Measurements from ENCODE around the gene PTPRM. TPM values are rescaled to one million over a fixed set of nuclear protein-coding genes. Genes with fewer than 3 reads are reported as not detected.

Gene PTPRM
- total and polyA plus RNA-seq, 4 donors = 118 to 160 (median 122) TPM

DNA sequence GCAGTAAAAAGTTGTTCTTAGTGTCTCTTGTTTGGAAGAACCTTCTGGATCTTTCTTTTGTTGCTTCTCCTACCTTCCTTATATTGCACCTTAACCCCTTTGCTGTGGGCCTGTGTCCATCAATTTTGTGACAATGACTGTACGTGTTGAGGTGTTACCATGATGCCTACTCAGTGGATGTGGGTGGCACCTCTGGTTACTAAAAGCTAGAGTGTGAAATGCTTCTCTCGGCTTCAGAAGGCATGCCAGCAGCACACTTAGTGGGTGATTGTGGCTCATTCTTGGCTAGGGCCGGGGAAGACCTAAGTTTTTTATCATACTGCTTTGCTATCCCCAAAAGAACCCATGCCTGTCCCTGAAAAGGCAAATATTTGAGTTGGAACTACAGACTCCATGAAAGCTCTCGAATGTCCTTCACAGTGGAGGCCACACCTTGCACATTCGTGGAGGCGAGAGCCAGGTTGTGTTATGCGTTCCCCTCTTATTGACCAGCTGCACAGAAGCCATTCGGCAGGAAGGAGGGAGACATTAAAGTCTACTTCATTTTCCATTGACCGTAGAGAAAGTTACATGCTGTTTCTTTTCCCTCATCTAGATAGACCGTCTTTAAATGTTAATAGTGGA lies 528.9 kb downstream of the PTPRM start:
- no peak for DNase-seq (ENCODE audit: low read depth in 4 of 6, low spot score in 6 of 6)
- WGBS (ENCODE audit: insufficient coverage) = 93% methylated on average over 7 of the region's 10 CpGs
- H3K27me3 ChIP-seq (ENCODE audit: control insufficient read depth, insufficient read depth, low read length) = no peaks in the 10 kb centered on the region
- no peak overlapping the region for H3K27ac ChIP-seq (ENCODE audit: low read depth, low read length)
- peaks cover 3% of the 10 kb centered on the region for H3K4me1 ChIP-seq (ENCODE audit: control insufficient read depth, insufficient read depth, low read length)
- no peaks in the 10 kb centered on the region for H3K36me3 ChIP-seq (ENCODE audit: control insufficient read depth, insufficient read depth, low read length)
- no peak overlapping the region for H3K4me3 ChIP-seq (ENCODE audit: low read depth, low read length)
- H3K9me3 ChIP-seq (ENCODE audit: control insufficient read depth, insufficient read depth, low read length) = no peaks in the 10 kb centered on the region

DNA sequence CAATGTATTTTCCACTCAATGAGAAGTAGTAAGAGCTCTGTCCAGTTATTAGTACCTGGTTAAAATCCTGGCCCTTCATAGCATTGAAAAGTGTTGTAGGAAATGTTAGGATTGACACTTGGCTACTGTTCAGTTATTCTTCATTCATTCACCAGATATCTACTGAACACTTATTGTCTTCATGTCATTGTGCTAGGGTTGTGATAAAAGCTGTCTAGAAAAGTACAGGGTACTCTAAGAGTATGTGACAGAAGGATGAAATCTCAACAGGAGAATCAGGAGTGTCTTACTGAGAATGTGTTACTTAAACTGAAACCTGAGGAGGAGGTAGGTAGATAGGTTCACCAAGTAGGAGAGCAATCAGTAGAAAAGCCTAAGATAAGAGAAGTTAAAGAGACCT lies 530.3 kb downstream of the PTPRM start:
- Histone ChIP-seq H3K36me3 (ENCODE audit: control insufficient read depth, insufficient read depth, low read length) (no peaks in the 10 kb centered on the region), H3K27ac (ENCODE audit: low read depth, low read length) (no peak overlapping the region), H3K27me3 (ENCODE audit: control insufficient read depth, insufficient read depth, low read length) (no peaks in the 10 kb centered on the region), H3K9me3 (ENCODE audit: control insufficient read depth, insufficient read depth, low read length) (peaks cover under 1% of the 10 kb centered on the region), H3K4me1 (ENCODE audit: control insufficient read depth, insufficient read depth, low read length) (peaks cover 3% of the 10 kb centered on the region), H3K4me3 (ENCODE audit: low read depth, low read length) (no peak overlapping the region)
- no peak for DNase-seq (ENCODE audit: low read depth in 4 of 6, low spot score in 6 of 6)

DNA sequence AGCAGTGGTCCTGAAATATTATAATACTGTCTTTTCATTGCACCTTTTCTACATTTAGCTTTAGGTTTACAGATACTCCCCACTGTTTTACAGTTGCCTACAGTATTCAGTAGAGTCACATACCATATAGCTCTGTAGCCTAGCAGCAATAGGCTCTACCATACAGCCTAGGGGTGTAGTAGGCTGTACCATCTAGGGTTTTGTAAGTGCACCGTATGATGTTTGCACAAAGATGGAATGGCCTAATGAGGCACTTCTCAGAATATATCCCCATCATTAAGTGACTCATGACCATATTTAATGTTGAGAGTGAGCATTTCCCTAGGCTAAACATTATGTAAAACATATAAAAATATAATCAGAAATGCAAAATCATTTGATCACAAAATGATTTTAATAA lies 530.8 kb downstream of the PTPRM start:
- no peak overlapping the region for H3K27ac ChIP-seq (ENCODE audit: low read depth, low read length)
- H3K36me3 ChIP-seq (ENCODE audit: control insufficient read depth, insufficient read depth, low read length) = no peaks in the 10 kb centered on the region
- H3K9me3 ChIP-seq (ENCODE audit: control insufficient read depth, insufficient read depth, low read length) = peaks cover 2% of the 10 kb centered on the region
- no peaks in the 10 kb centered on the region for H3K27me3 ChIP-seq (ENCODE audit: control insufficient read depth, insufficient read depth, low read length)
- H3K4me3 ChIP-seq (ENCODE audit: low read depth, low read length) = no peak overlapping the region
- H3K4me1 ChIP-seq (ENCODE audit: control insufficient read depth, insufficient read depth, low read length) = peaks cover 3% of the 10 kb centered on the region
- DNase-seq (ENCODE audit: low read depth in 4 of 6, low spot score in 6 of 6) = peak in 1 of 6 donors; percentile 69
- WGBS (ENCODE audit: insufficient coverage) = no CpG with 5 or more reads among the region's 1 CpG

GRCh38 chr18:8106603-8107002 lies 539.5 kb downstream of the PTPRM start:
- no peak for DNase-seq (ENCODE audit: low read depth in 4 of 6, low spot score in 6 of 6)
- H3K4me1 ChIP-seq (ENCODE audit: control insufficient read depth, insufficient read depth, low read length) = no peaks in the 10 kb centered on the region

DNA sequence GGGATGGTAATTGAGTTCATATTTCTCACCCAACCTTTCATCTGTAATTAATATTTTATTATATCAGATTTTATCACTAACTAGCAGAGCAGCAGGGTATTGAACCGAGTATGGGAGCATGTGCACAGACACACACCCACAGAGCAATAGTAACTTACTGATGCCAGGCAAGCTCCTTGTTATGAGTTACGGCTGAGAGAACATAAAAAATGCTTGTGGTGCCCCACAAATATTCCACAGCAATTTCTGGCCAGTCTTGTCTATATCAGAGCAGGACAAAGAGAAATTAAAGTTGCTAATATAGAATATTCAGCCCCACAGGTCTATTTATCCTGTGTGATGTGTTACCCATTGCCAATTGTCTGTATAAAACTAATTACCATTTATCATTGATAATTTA lies 540.3 kb downstream of the PTPRM start:
- Histone ChIP-seq H3K4me3 (ENCODE audit: low read depth, low read length) (no peak overlapping the region), H3K4me1 (ENCODE audit: control insufficient read depth, insufficient read depth, low read length) (no peaks in the 10 kb centered on the region), H3K9me3 (ENCODE audit: control insufficient read depth, insufficient read depth, low read length) (peaks cover 4% of the 10 kb centered on the region), H3K27me3 (ENCODE audit: control insufficient read depth, insufficient read depth, low read length) (no peaks in the 10 kb centered on the region), H3K36me3 (ENCODE audit: control insufficient read depth, insufficient read depth, low read length) (no peaks in the 10 kb centered on the region), H3K27ac (ENCODE audit: low read depth, low read length) (no peak overlapping the region)
- DNase-seq (ENCODE audit: low read depth in 4 of 6, low spot score in 6 of 6) = no peak
- no CpG with 5 or more reads among the region's 2 CpGs for WGBS (ENCODE audit: insufficient coverage)

More at GRCh38 chr18:8106603-8107002, 539.5 kb downstream of the PTPRM start:
- Histone ChIP-seq H3K27me3 (ENCODE audit: control insufficient read depth, insufficient read depth, low read length) (no peaks in the 10 kb centered on the region), H3K27ac (ENCODE audit: low read depth, low read length) (no peak overlapping the region), H3K9me3 (ENCODE audit: control insufficient read depth, insufficient read depth, low read length) (peaks cover 5% of the 10 kb centered on the region), H3K4me3 (ENCODE audit: low read depth, low read length) (no peak overlapping the region), H3K36me3 (ENCODE audit: control insufficient read depth, insufficient read depth, low read length) (no peaks in the 10 kb centered on the region)
- WGBS (ENCODE audit: insufficient coverage) = 100% methylated on average over 1 of the region's 4 CpGs

DNA sequence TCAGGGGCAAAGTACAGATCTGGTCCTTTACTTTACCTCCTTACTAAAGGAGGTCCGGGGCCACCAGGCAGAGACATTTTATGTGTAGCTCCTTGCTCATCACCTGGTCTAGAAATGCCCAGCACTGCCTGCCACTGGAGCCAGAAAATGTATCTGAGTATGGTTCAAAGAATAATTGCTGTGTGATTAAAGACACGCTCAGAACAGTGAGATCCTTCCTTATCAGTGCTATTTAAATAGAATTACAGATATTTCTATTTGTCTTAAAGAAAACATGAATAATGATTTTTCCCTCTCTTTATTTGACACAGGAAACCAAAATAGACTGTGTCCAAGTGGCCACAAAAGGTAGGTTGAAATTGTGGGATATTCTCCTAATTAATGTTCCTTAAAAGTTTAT lies 547.4 kb downstream of the PTPRM start:
- no CpG with 5 or more reads among the region's 2 CpGs for WGBS (ENCODE audit: insufficient coverage)
- no peak for DNase-seq (ENCODE audit: low read depth in 4 of 6, low spot score in 6 of 6)
- no peak overlapping the region for H3K27ac ChIP-seq (ENCODE audit: low read depth, low read length)
- H3K9me3 ChIP-seq (ENCODE audit: control insufficient read depth, insufficient read depth, low read length) = no peaks in the 10 kb centered on the region
- H3K27me3 ChIP-seq (ENCODE audit: control insufficient read depth, insufficient read depth, low read length) = no peaks in the 10 kb centered on the region
- no peak overlapping the region for H3K4me3 ChIP-seq (ENCODE audit: low read depth, low read length)
- H3K4me1 ChIP-seq (ENCODE audit: control insufficient read depth, insufficient read depth, low read length) = no peaks in the 10 kb centered on the region
- H3K36me3 ChIP-seq (ENCODE audit: control insufficient read depth, insufficient read depth, low read length) = no peaks in the 10 kb centered on the region

DNA sequence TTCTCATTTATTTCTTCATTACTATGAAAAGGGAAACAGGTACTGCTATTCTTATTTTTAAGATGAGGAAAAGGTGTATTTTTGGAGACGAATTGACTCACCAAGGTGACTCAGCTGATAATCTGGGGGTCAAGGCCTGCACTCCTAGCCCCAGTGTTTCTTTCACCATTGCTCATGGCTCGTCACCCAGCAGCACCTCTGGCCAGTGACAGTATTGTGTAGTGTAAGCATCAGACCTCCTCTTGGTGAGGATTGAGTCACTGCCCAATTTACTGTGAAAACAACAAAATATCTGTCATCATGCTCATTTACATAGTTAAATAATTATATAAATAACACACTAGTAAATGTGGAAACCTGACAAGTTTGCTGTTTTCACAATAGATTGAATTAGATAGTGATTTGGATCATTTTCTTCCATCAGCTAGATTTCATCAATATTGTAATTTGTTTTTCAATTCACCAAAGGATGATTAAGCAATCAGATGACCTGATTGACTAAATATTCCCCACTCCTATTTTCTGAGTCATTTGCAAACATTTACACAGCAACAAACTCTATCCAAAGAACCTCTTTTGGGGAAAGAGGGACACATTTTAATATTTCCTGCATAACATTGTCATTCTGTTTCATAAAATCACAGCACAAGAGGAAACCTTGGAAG lies 549.4 kb downstream of the PTPRM start:
- no peak overlapping the region for H3K27ac ChIP-seq (ENCODE audit: low read depth, low read length)
- no peaks in the 10 kb centered on the region for H3K36me3 ChIP-seq (ENCODE audit: control insufficient read depth, insufficient read depth, low read length)
- DNase-seq (ENCODE audit: low read depth in 4 of 6, low spot score in 6 of 6) = no peak
- H3K9me3 ChIP-seq (ENCODE audit: control insufficient read depth, insufficient read depth, low read length) = no peaks in the 10 kb centered on the region
- H3K4me1 ChIP-seq (ENCODE audit: control insufficient read depth, insufficient read depth, low read length) = no peaks in the 10 kb centered on the region
- no peak overlapping the region for H3K4me3 ChIP-seq (ENCODE audit: low read depth, low read length)
- WGBS (ENCODE audit: insufficient coverage) = 80% methylated on average over 1 of the region's 2 CpGs
- H3K27me3 ChIP-seq (ENCODE audit: control insufficient read depth, insufficient read depth, low read length) = no peaks in the 10 kb centered on the region

DNA sequence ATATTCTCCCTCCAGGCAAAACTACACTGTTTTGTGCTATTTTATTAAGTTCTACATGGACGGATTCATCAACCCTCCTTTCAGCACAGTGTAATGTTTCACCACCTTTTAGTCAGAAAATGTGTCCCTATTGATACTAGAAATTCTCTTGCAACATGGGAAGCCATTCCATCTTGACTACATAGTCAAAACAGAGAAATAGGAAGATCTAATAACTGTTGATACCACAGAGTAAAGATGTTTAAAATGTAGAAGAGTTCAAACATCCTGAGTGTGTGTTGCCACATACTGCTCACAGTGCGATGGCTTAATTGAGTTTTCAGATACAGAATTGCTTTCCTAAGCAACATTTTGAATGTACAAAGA lies 549.9 kb downstream of the PTPRM start:
- DNase-seq (ENCODE audit: low read depth in 4 of 6, low spot score in 6 of 6) = peak in 1 of 6 donors; percentile 33
- Histone ChIP-seq H3K4me3 (ENCODE audit: low read depth, low read length) (no peak overlapping the region), H3K9me3 (ENCODE audit: control insufficient read depth, insufficient read depth, low read length) (no peaks in the 10 kb centered on the region), H3K27me3 (ENCODE audit: control insufficient read depth, insufficient read depth, low read length) (no peaks in the 10 kb centered on the region), H3K4me1 (ENCODE audit: control insufficient read depth, insufficient read depth, low read length) (no peaks in the 10 kb centered on the region), H3K36me3 (ENCODE audit: control insufficient read depth, insufficient read depth, low read length) (no peaks in the 10 kb centered on the region), H3K27ac (ENCODE audit: low read depth, low read length) (no peak overlapping the region)
- no CpG with 5 or more reads among the region's 2 CpGs for WGBS (ENCODE audit: insufficient coverage)

- Histone ChIP-seq H3K27me3 (ENCODE audit: control insufficient read depth, insufficient read depth, low read length) (no peaks in the 10 kb centered on the region), H3K4me1 (ENCODE audit: control insufficient read depth, insufficient read depth, low read length) (no peaks in the 10 kb centered on the region), H3K36me3 (ENCODE audit: control insufficient read depth, insufficient read depth, low read length) (no peaks in the 10 kb centered on the region), H3K4me3 (ENCODE audit: low read depth, low read length) (no peak overlapping the region), H3K27ac (ENCODE audit: low read depth, low read length) (no peak overlapping the region), H3K9me3 (ENCODE audit: control insufficient read depth, insufficient read depth, low read length) (no peaks in the 10 kb centered on the region)
- DNase-seq (ENCODE audit: low read depth in 4 of 6, low spot score in 6 of 6) = peak in 1 of 6 donors; percentile 76
- no CpG with 5 or more reads among the region's 1 CpG for WGBS (ENCODE audit: insufficient coverage)
Measured at GRCh38 chr18:8121101-8121500, 554.0 kb downstream of the PTPRM start.

DNA sequence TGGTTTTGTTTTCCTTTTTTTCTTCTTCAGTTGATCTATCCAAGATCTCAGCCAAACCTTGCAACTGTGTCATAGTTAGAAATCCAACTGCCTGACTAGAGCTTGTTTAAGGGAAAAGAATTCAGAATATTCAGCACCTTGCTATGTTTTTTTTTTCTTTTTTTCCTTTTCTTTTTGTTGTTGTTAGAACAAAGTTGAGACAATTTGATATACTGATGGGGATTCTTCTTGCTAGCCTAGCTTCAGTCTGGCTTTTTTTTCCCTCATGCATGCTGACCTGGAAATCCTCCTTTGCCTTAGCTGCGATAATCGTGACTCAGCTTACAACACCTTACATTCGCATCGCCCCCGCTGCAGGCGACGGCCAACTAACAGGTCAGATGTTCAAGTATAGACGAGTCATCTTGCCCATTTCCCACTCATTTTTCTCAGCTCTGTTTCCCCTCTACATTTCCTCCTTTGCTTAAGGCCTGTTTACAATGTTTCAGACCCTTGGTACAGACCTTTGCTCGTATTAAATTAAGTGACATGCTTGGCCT lies 554.9 kb downstream of the PTPRM start:
- Histone ChIP-seq H3K36me3 (ENCODE audit: control insufficient read depth, insufficient read depth, low read length) (no peaks in the 10 kb centered on the region), H3K4me3 (ENCODE audit: low read depth, low read length) (no peak overlapping the region), H3K4me1 (ENCODE audit: control insufficient read depth, insufficient read depth, low read length) (no peaks in the 10 kb centered on the region), H3K9me3 (ENCODE audit: control insufficient read depth, insufficient read depth, low read length) (no peaks in the 10 kb centered on the region), H3K27me3 (ENCODE audit: control insufficient read depth, insufficient read depth, low read length) (no peaks in the 10 kb centered on the region), H3K27ac (ENCODE audit: low read depth, low read length) (no peak overlapping the region)
- 81% methylated on average over 8 of the region's 9 CpGs for WGBS (ENCODE audit: insufficient coverage)
- no peak for DNase-seq (ENCODE audit: low read depth in 4 of 6, low spot score in 6 of 6)

Data from spinal cord (tissue), 10 donors.